ENCODE measurements around the gene ADCY4. TPM values are rescaled to one million over a fixed set of nuclear protein-coding genes. Genes with fewer than 3 reads are reported as not detected.

ADCY4 gene
- total and polyA plus RNA-seq, 10 of the 15 experiments (the other 5 are each of a cell fraction or from before 2014, with no cell fraction given) = 0.05 to 0.87 (median 0.21) TPM; not detected in 1

- TF ChIP-seq ETV6 (conservative IDR thresholded peaks at IDR 0.05 in 1 of 2, IDR thresholded peaks at IDR 0.05 in 1 of 2; ENCODE audit: borderline replicate concordance in 1 of 2, low read depth in 1 of 2) (0 out of 4 replicates have a peak, but pooled peaks of 1 of the 2 experiments have one; percentile 12), PAX8 (IDR thresholded peaks at IDR 0.05) (no peak), E2F8 (IDR thresholded peaks at IDR 0.05; ENCODE audit: low read depth, partially characterized antibody) (no peak), ZSCAN29 (IDR thresholded peaks at IDR 0.05) (no peak), FOXM1 (IDR thresholded peaks at IDR 0.05; ENCODE audit: low read depth, low read length) (no peak), MTA3 (IDR thresholded peaks at IDR 0.05; ENCODE audit: borderline replicate concordance, low read length) (no peak), TCF12 (IDR thresholded peaks at IDR 0.05; ENCODE audit: low read depth, low read length) (no peak), EED (IDR thresholded peaks at IDR 0.05; ENCODE audit: low read depth) (peak; percentile 51), CHD1 (IDR thresholded peaks at IDR 0.05; ENCODE audit: low read depth, low read length) (no peak), DPF2 (IDR thresholded peaks at IDR 0.05) (no peak), FOS (IDR thresholded peaks at IDR 0.05; ENCODE audit: borderline replicate concordance, extremely low read depth, insufficient read length) (no peak), ATF3 (IDR thresholded peaks at IDR 0.05; ENCODE audit: borderline replicate concordance, extremely low read depth, low read depth, low read length) (no peak), NFYB (IDR thresholded peaks at IDR 0.05; ENCODE audit: insufficient read depth, low read depth, low read length) (0 out of 2 replicates have a peak, but pooled peaks have one; percentile 50), EP300 (IDR thresholded peaks at IDR 0.05; ENCODE audit: borderline replicate concordance in 1 of 2, control insufficient read depth in 1 of 2, low read depth in 2 of 2, low read length in 2 of 2) (0 out of 4 replicates have a peak, but pooled peaks of 1 of the 2 experiments have one; percentile 4), TBL1XR1 (IDR thresholded peaks at IDR 0.05; ENCODE audit: low read depth, low read length) (no peak), REST (IDR thresholded peaks at IDR 0.05; ENCODE audit: low read depth, low read length) (no peak), ASH2L (IDR thresholded peaks at IDR 0.05; ENCODE audit: borderline replicate concordance, low read depth) (peak; percentile 36; the same call in 1 of the 2 replicates)
Observed at GRCh38 chr14:24279301-24280186, 55.3 kb downstream of the ADCY4 start (continued).
